Raji (cell line): ENCODE data around the gene TRIM62.

Experiments
- POLR2A ChIP-seq: IDR thresholded peaks from 2 replicates; pipeline ENCODE4 v1.6.1; 2011; ENCODE audit warnings: low read depth, low read length, control low read depth; ENCODE audit not compliant: insufficient read depth

Gene TRIM62

DNA sequence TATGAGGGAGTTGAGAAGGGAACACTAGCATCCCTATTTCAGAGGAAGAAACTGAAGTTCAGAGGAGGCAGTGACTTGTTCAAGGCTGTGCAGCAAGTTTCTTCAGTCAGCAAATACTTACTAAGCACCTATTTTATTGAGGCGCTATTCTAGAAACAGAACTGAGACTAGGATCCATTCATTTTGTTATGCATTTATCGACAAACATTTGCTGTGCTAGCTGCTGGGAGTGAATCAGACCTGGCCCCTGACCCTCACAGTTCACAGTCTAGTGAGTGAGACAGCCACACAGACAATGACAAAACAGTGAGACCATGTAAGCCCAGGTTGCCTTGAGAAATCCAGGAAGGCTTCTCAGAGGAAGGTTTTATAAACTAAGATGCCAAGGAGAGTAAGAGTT is 28.2 kb downstream of the TRIM62 start:
- no peak for TF ChIP-seq POLR2A

DNA sequence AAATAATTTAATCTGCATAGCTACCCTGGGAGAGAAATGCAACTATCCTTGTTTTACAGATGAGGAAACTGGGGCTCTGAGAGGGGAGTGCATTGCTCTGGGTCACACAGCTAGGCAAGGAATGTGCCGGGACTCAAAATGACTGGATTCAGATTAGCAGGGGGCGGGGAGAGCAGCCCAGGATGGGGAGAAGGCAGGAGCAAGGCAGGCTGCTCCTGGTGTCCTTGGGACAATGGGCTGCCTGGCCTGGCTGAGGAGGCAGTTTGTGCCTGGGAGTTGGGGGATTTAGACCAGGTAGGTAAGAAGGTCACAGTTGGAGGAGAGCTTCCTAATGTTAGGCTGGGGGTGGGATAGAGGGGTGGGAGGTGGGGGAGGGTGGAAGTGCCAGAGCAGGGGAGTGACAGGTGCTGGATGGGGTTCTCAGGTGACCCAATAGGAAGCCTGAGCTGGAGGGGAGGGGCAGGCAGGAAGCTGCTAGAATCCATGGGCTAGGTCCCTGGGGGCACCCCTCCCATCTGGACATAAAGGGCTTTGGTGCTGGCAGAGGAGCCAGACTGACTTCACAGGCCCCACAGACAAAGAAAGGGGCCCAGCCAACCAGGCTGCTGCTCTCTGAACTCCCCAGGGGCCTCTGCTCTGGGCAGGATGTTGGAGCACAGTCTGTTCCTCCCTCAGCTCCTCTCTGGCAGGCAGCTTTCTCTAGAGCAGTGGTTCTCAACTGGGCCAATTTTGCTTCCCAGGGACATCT is 29.0 kb downstream of the TRIM62 start:
- TF ChIP-seq POLR2A: no peak

- no peak for TF ChIP-seq POLR2A
Observed at GRCh38 chr1:33151116-33151515, 30.7 kb downstream of the TRIM62 start.

DNA sequence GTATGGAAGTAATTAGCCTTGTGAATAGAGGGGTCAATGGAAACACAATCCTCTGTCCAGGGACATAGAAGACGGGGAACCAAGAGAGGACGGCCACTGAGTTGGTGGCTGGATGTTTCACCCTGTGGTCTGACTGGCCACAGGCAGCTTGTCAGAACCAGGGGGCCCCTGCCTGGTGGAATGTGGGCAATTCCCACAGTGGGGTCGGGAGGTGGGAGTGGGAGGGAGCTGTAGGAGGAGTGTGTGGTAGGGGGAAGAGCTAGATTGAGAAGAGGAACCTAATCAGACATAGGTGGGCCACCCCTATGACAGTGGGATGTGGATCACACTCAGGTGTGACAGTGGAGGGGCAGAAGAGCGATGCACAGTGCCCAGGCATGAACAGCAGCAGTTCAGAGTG is 31.3 kb downstream of the TRIM62 start:
- TF ChIP-seq POLR2A: no peak

DNA sequence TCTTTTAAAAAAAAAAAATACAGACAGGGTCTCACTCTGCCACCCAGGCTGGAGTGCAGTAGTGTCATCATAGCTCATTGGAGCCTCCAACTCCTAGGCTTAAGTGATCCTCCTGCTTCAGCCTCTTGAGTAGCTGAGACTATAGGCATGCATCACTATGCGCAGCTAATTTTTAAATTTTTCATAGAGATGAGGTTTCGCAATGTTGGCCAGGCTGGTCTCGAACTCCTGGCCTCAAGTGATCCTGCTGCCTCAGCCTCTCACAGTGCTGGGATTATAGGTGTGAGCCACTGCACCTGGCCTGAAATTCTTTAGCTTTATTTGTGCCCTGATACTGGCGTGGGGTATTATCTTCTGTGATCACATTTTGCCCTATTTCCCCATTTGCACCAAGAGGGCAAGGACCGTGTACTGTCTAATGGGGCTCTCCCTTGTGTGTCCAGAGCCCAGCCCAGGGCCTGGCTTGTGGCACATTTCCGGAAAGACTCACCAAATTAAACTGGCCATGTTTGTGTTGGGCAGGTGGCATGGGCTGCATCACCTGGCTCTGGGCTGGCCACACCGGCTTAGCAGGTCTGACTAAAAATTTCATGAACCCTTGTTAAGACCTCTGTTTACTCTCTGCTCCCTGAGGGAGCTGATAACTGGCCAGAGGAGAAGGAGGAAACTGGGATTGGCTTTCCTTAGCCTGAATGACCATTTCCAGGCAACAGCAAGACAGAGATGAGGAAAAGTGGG is 32.2 kb downstream of the TRIM62 start:
- TF ChIP-seq POLR2A: no peak

DNA sequence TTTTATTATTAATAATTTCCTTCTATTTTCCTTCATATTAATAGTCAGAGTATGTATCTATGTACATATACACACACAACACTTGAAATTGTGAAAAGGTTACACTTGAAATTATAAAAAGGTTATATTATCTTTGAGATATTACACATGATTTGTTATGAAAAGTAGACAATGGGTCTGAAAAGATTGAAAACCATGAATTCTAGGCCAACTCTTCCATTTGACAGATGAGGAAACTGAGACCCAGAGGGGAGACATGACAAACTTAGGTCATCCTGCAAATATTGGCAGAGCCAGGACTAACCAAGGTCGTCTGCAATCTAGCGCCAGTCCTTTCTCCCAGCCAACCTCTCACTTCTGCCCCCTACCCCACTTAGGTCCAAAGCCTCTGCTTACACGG is 33.2 kb downstream of the TRIM62 start:
- no peak for TF ChIP-seq POLR2A

- no peak for TF ChIP-seq POLR2A
Observed at GRCh38 chr1:33147997-33148314, 33.9 kb downstream of the TRIM62 start.

GRCh38 chr1:33147275-33147996 is 34.4 kb downstream of the TRIM62 start:
- no peak for TF ChIP-seq POLR2A

DNA sequence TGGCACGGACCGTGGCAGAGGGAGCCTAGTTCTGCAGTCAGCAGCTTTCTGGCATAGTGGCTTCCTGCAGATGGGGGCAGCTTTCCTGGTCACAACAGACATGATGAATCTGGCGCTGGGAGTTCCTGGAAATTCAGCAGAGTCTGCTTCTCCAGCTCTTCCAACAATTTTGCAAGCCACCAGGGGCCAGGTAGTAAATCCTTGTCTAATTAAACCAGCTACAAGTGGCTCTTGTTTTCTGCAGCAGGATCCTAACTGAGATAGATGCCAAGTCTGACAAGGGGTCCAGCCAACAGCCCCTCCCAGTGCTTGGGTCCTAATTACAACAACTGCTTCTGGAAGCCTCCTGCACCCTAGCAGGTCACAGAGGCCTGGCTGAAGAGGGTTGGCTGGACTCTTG is 35.8 kb downstream of the TRIM62 start:
- no peak for TF ChIP-seq POLR2A

DNA sequence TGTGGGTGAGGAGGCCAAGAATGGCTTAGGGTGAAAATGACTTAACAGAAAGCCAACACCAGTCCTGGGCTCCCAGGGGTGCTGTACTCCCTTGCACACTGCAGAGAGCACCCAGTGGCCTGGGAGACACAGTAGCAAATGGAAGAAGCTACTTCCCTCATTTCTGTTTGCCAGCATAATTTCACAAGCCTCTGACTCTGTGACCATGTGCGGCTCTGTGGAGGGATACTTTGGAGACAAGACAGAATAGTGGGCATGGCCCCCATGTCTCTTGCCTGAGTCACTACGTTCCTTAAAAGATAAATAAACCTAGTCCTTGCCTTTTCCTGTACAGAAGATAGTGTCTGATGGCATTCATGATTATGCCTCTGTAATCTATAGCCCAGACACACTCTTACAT is 38.1 kb downstream of the TRIM62 start:
- no peak for TF ChIP-seq POLR2A

DNA sequence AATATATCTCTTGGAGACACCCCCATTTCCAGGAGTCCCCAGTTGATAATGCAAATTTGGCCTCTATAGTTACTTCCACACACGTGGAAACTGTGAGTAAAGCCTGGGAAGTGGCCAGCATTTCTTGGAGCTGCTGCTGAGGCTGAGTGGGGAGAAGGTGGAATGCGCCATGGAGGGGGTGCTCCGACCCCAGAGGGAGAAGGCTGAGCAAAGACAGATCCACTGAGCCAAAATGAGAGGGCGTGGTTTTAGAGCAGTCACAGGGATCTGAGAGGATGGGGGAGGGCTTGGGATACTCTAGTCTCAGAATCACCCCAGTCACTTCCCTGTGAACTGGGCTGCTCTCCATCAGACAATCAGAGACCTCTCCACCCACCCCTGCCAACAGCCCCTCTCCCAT is 38.7 kb downstream of the TRIM62 start:
- no peak for TF ChIP-seq POLR2A

- TF ChIP-seq POLR2A: no peak
Observed at GRCh38 chr1:33142483-33143064, 39.3 kb downstream of the TRIM62 start.

- TF ChIP-seq POLR2A: no peak
Observed at GRCh38 chr1:33141781-33142180, 40.1 kb downstream of the TRIM62 start.

GRCh38 chr1:33141216-33141615 is 40.6 kb downstream of the TRIM62 start:
- TF ChIP-seq POLR2A: no peak
